IMR-90 (cell line): Measurements from ENCODE around the gene PITPNM3. TPM values are rescaled to one million over a fixed set of nuclear protein-coding genes. Genes with fewer than 3 reads are reported as not detected.

Experiments used
- ATAC-seq: fragments of 200-7000 bp; cut with Tn5 transposase; 2 replicates; pipeline ENCODE4 v1.9.1; 2020; ENCODE audit warnings: low read depth, mild to moderate bottlenecking, moderate library complexity
- BruUV-seq: library from RNA; stranded (reverse); fragments of 400-500 nt; replicated peaks from 2 replicates; lab custom pipeline; 2021; lab: Mats Ljungman, UMichigan
- CTCF ChIA-PET: fragments of 300-600 bp; formaldehyde crosslinking; extraction: SDS; loops from one replicate; lab custom pipeline; 2021; ENCODE audit warnings: antibody characterized with exemption; lab: Yijun Ruan, JAX
- POLR2A ChIA-PET: fragments of 300-600 bp; sonication (Branson Sonifier 250); formaldehyde crosslinking; loops from one replicate; lab custom pipeline; 2022; ENCODE audit warnings: antibody characterized with exemption; ENCODE audit not compliant: unreplicated experiment; lab: Charles Lee
- DNase-seq: peaks from one replicate; pipeline ENCODE4 v3.0.0; 2013
- H2AFZ ChIP-seq: replicated peaks from 2 replicates; pipeline ENCODE3; 2013; ENCODE audit warnings: low read length, mild to moderate bottlenecking; ENCODE audit not compliant: poor library complexity
- H2AK5ac ChIP-seq: 2 replicates; pipeline ENCODE4 v1.6.1; 2013; ENCODE audit warnings: low read depth, low read length, inconsistent platforms
- H2AK9ac ChIP-seq: replicated peaks from 2 replicates; pipeline ENCODE3; 2013; ENCODE audit warnings: mild to moderate bottlenecking, low read depth, low read length, moderate library complexity; ENCODE audit not compliant: poor library complexity
- H2BK120ac ChIP-seq: 2 replicates; pipeline ENCODE4 v1.6.1; 2013; ENCODE audit warnings: low read depth, low read length, inconsistent platforms
- H2BK15ac ChIP-seq: 3 replicates; pipeline ENCODE4 v1.6.1; 2013; ENCODE audit warnings: low read depth, low read length, inconsistent platforms
- H2BK20ac ChIP-seq: 2 replicates; pipeline ENCODE4 v1.6.1; 2013; ENCODE audit warnings: low read depth, mild to moderate bottlenecking, inconsistent platforms, low read length, moderate library complexity
- H2BK5ac ChIP-seq: 2 replicates; pipeline ENCODE4 v1.6.1; 2013; ENCODE audit warnings: mild to moderate bottlenecking, low read depth, low read length, inconsistent platforms; ENCODE audit not compliant: poor library complexity, severe bottlenecking
- H3K14ac ChIP-seq: replicated peaks from 2 replicates; pipeline ENCODE4 v1.6.1; 2013; ENCODE audit warnings: low read depth, low read length, inconsistent platforms
- H3K18ac ChIP-seq: 2 replicates; pipeline ENCODE4 v1.6.1; 2013; ENCODE audit warnings: low read depth, low read length, control low read depth
- H3K23ac ChIP-seq: 2 replicates; pipeline ENCODE4 v1.6.1; 2013; ENCODE audit warnings: low read depth, low read length, inconsistent platforms
- H3K27ac ChIP-seq: 2 replicates; pipeline ENCODE4 v1.5.1; 2013; ENCODE audit warnings: mild to moderate bottlenecking, control low read depth, low read length; ENCODE audit not compliant: insufficient read depth
- H3K27me3 ChIP-seq: 2 replicates; pipeline ENCODE4 v1.6.1; 2013; ENCODE audit warnings: low read length; ENCODE audit not compliant: control insufficient read depth, insufficient read depth
- H3K36me3 ChIP-seq: 2 replicates; pipeline ENCODE4 v1.6.1; 2013; ENCODE audit warnings: low read length, mixed read lengths; ENCODE audit not compliant: control insufficient read depth, insufficient read depth
- H3K4ac ChIP-seq: 2 replicates; pipeline ENCODE4 v1.6.1; 2013; ENCODE audit warnings: low read depth, low read length, inconsistent platforms
- H3K4me1 ChIP-seq: 2 replicates; pipeline ENCODE4 v1.6.1; 2013; ENCODE audit warnings: low read length, mixed read lengths; ENCODE audit not compliant: control insufficient read depth, insufficient read depth
- H3K4me2 ChIP-seq: 2 replicates; pipeline ENCODE4 v1.6.1; 2013; ENCODE audit warnings: low read depth, mild to moderate bottlenecking, control low read depth, low read length, moderate library complexity
- H3K4me3 ChIP-seq: 2 replicates; pipeline ENCODE4 v1.5.1; 2013; ENCODE audit warnings: low read depth, mild to moderate bottlenecking, control low read depth, low read length, moderate library complexity; ENCODE audit not compliant: insufficient read depth
- H3K56ac ChIP-seq: 2 replicates; pipeline ENCODE4 v1.6.1; 2013; ENCODE audit warnings: low read length, inconsistent platforms; ENCODE audit not compliant: insufficient read depth; ENCODE audit errors: extremely low read depth
- H3K79me1 ChIP-seq, 2 experiments: 2 replicates each; pipeline ENCODE4 v1.6.1; 2013; ENCODE audit warnings: low read length in 2 of 2, inconsistent platforms in 1 of 2, low read depth in 1 of 2
- H3K9ac ChIP-seq: 2 replicates; pipeline ENCODE4 v1.6.1; 2013; ENCODE audit warnings: low read depth, low read length, control low read depth
- H3K9me1 ChIP-seq: 2 replicates; pipeline ENCODE4 v1.6.1; 2013; ENCODE audit warnings: low read length, inconsistent platforms; ENCODE audit not compliant: insufficient read depth
- H3K9me3 ChIP-seq: 2 replicates; pipeline ENCODE4 v1.6.1; 2013; ENCODE audit warnings: low read length; ENCODE audit not compliant: control insufficient read depth, insufficient read depth
- H4K20me1 ChIP-seq: 2 replicates; pipeline ENCODE4 v1.6.1; 2013; ENCODE audit warnings: low read length, inconsistent platforms; ENCODE audit not compliant: insufficient read depth
- H4K5ac ChIP-seq: 2 replicates; pipeline ENCODE4 v1.6.1; 2013; ENCODE audit warnings: mild to moderate bottlenecking, low read depth, low read length, control low read depth
- H4K8ac ChIP-seq, 2 experiments: 2 replicates each; pipeline ENCODE4 v1.6.1; 2013; ENCODE audit warnings: low read depth in 2 of 2, low read length in 2 of 2, control low read depth in 1 of 2, inconsistent platforms in 1 of 2
- H4K91ac ChIP-seq: 2 replicates; pipeline ENCODE4 v1.6.1; 2013; ENCODE audit warnings: low read depth, low read length, inconsistent platforms; ENCODE audit not compliant: insufficient read depth
- CEBPB ChIP-seq: IDR thresholded peaks from 2 replicates; pipeline ENCODE4 v1.6.1; 2012; ENCODE audit warnings: low read depth, low read length, improper control_type of control experiment
- CHD1 ChIP-seq: IDR thresholded peaks from 2 replicates; pipeline ENCODE4 v1.6.1; 2012; ENCODE audit warnings: low read depth, low read length, improper control_type of control experiment
- ELK1 ChIP-seq: fragments of 150-350 bp; IDR thresholded peaks from 2 replicates; pipeline ENCODE4 v1.6.1; 2016; ENCODE audit warnings: low read depth, mild to moderate bottlenecking, low read length, moderate library complexity, borderline replicate concordance
- FOS ChIP-seq: fragments of 150-350 bp; IDR thresholded peaks from 2 replicates; pipeline ENCODE4 v1.6.1; 2016; ENCODE audit warnings: low read depth, low read length
- MXI1 ChIP-seq: IDR thresholded peaks from 2 replicates; pipeline ENCODE4 v1.6.1; 2012; ENCODE audit warnings: low read depth, mild to moderate bottlenecking, low read length, moderate library complexity, borderline replicate concordance
- NFE2L2 ChIP-seq: fragments of 150-350 bp; IDR thresholded peaks from 2 replicates; pipeline ENCODE4 v1.6.1; 2016; ENCODE audit warnings: low read depth, mild to moderate bottlenecking, low read length
- POLR2A ChIP-seq: IDR thresholded peaks from 2 replicates; pipeline ENCODE4 v1.6.1; 2012; ENCODE audit warnings: mild to moderate bottlenecking, low read depth, low read length
- RAD21 ChIP-seq: IDR thresholded peaks from 2 replicates; pipeline ENCODE4 v1.6.1; 2012; ENCODE audit warnings: low read length, improper control_type of control experiment
- RCOR1 ChIP-seq: IDR thresholded peaks from 2 replicates; pipeline ENCODE4 v1.6.1; 2012; ENCODE audit warnings: mild to moderate bottlenecking, low read length, improper control_type of control experiment; ENCODE audit not compliant: insufficient replicate concordance
- RFX5 ChIP-seq: IDR thresholded peaks from 2 replicates; pipeline ENCODE4 v1.8.0; 2012; ENCODE audit warnings: low read depth, mild to moderate bottlenecking, low read length, moderate library complexity
- SMC3 ChIP-seq: fragments of 150-350 bp; IDR thresholded peaks from 2 replicates; pipeline ENCODE4 v1.6.1; 2016; ENCODE audit warnings: low read depth, mild to moderate bottlenecking, antibody characterized with exemption, low read length, moderate library complexity
- USF2 ChIP-seq: fragments of 150-350 bp; IDR thresholded peaks from 2 replicates; pipeline ENCODE4 v1.6.1; 2017; ENCODE audit warnings: mild to moderate bottlenecking, antibody characterized with exemption, low read length, low read depth
- WGBS, 2 experiments: methylation state at CpG; one replicate each; pipeline versions ENCODE4 v1.1.5 to v1.1.7; 2013; ENCODE audit warnings: missing lambda C conversion rate in 2 of 2; ENCODE audit not compliant: insufficient read length in 1 of 2; ENCODE audit errors: extremely low coverage in 2 of 2; 5-methylcytosine and 5-hydroxymethylcytosine counted together
- dilution Hi-C: fragments of 300-500 bp; cut with HindIII; formaldehyde crosslinking; loops from one replicate; pipeline ENCODE4 v1.14.3; 2018; ENCODE audit warnings: low sequenced_read_pairs; ENCODE audit not compliant: unreplicated experiment
- in situ Hi-C: fragments of 300-500 bp; cut with MboI; formaldehyde crosslinking; loops from 3 replicates; pipeline ENCODE4 v1.14.3; 2019; ENCODE audit warnings: low sequenced_read_pairs, inconsistent platforms, mixed read lengths
- intact Hi-C: fragments of 100-400 bp; cut with micrococcal nuclease; formaldehyde crosslinking; loops from 2 replicates; pipeline ENCODE4 v1.10.0; 2022
- polyA plus RNA-seq, 3 experiments: library from polyadenylated mRNA; depleted of rRNA; stranded (reverse); fragments of >200 nt; gene quantifications; 2 replicates each; pipeline ENCODE4 v1.2.3, GENCODE V29; 2012; ENCODE audit warnings: low replicate concordance in 1 of 3
- total RNA-seq: library from RNA; depleted of rRNA; stranded (reverse); fragments of >200 nt; gene quantifications from 2 replicates; pipeline ENCODE4 v1.2.3, GENCODE V29; 2012

PITPNM3 gene
- total and polyA plus RNA-seq, 2 of the 4 experiments (the other 2 are of a cell fraction), result 0.54 to 1.7 TPM

GRCh38 chr17:6514371-6514770 is 42.0 kb downstream of the PITPNM3 start:
- Histone ChIP-seq H3K9ac (no peak overlapping the region), H3K4ac (no peak overlapping the region), H3K14ac (no peak overlapping the region), H3K23ac (no peak overlapping the region), H3K27me3 (no peaks in the 10 kb centered on the region), H3K27ac (no peak overlapping the region), H4K91ac (no peak overlapping the region), H2BK20ac (no peak overlapping the region), H3K36me3 (no peaks in the 10 kb centered on the region), H3K4me1 (peaks cover 12% of the 10 kb centered on the region), H2BK15ac (no peak overlapping the region), H2BK120ac (no peak overlapping the region), H3K4me2 (no peak overlapping the region), H2AK9ac (no peak overlapping the region), H3K18ac (no peak overlapping the region), H3K9me3 (no peaks in the 10 kb centered on the region), H2AFZ (no peak overlapping the region), H3K4me3 (no peak overlapping the region), H4K5ac (no peak overlapping the region), H4K8ac (no peak overlapping the region), H2AK5ac (no peak overlapping the region), H4K20me1 (no peaks in the 10 kb centered on the region), H3K9me1 (peaks cover 13% of the 10 kb centered on the region; the same call in 1 of the 2 replicates), H2BK5ac (no peak overlapping the region), H3K79me1 (no peaks in the 10 kb centered on the region), H3K56ac (no peak overlapping the region)
- POLR2A ChIA-PET, result no interaction called here
- no peak for DNase-seq
- CTCF ChIA-PET, result no interaction called here
- dilution Hi-C loops (no loop called here), intact Hi-C loops (no loop called here), in situ Hi-C loops (no loop called here)
- TF ChIP-seq POLR2A (no peak), CHD1 (no peak), RCOR1 (no peak), ELK1 (no peak), RAD21 (no peak), CEBPB (no peak), MXI1 (no peak), SMC3 (no peak), FOS (no peak), NFE2L2 (no peak), USF2 (no peak), RFX5 (no peak)
- no TSS peak for BruUV-seq
- WGBS, 2 experiments, result no CpG with 5 or more reads among the region's 3 CpGs
- ATAC-seq, result no peak
